Caco-2 (cell line): ENCODE data around the gene CLK4. TPM values are rescaled to one million over a fixed set of nuclear protein-coding genes. Genes with fewer than 3 reads are reported as not detected.

Source experiments
- BruUV-seq: library from RNA; stranded (reverse); fragments of 400-500 nt; replicated peaks from 2 replicates; lab custom pipeline; 2021; lab: Mats Ljungman, UMichigan
- CTCF ChIA-PET: fragments of 300-600 bp; sonication (Branson Sonifier 250); formaldehyde crosslinking; loops from one replicate; lab custom pipeline; 2022; ENCODE audit warnings: antibody characterized with exemption; lab: Charles Lee
- POLR2A ChIA-PET: fragments of 300-600 bp; sonication (Branson Sonifier 250); formaldehyde crosslinking; loops from one replicate; lab custom pipeline; 2022; ENCODE audit warnings: antibody characterized with exemption; lab: Charles Lee
- DNase-seq, 2 experiments: peaks; one replicate each; pipeline versions ENCODE4 v3.0.0 to v3.0.0-alpha.2; 2020 to 2022
- H3K27me3 ChIP-seq: replicated peaks from 2 replicates; pipeline ENCODE4 v1.6.0; 2011; ENCODE audit warnings: low read length; ENCODE audit not compliant: control insufficient read depth, insufficient read depth
- H3K36me3 ChIP-seq: 2 replicates; pipeline ENCODE4 v1.5.1; 2011; ENCODE audit warnings: low read length; ENCODE audit not compliant: control insufficient read depth, insufficient read depth
- H3K4me1 ChIP-seq: fragments of 250-450 bp; sonication (Bioruptor Pico); 2 replicates; pipeline ENCODE4 v1.5.1; 2020; ENCODE audit warnings: mild to moderate bottlenecking
- H3K4me3 ChIP-seq: 2 replicates; pipeline ENCODE4 v1.5.1; 2011; ENCODE audit warnings: low read depth, mild to moderate bottlenecking, control low read depth, low read length
- H3K9me3 ChIP-seq: fragments of 250-450 bp; sonication (Bioruptor Pico); 2 replicates; pipeline ENCODE4 v1.5.1; 2020; ENCODE audit warnings: mild to moderate bottlenecking, moderate library complexity
- H3K27ac Mint-ChIP-seq: one replicate; pipeline ENCODE4 v1.8.0; 2022; ENCODE audit warnings: mixed read lengths; ENCODE audit not compliant: unreplicated experiment
- H3K27me3 Mint-ChIP-seq: one replicate; pipeline ENCODE4 v1.8.0; 2022; ENCODE audit warnings: mixed read lengths; ENCODE audit not compliant: insufficient read depth, unreplicated experiment
- H3K36me3 Mint-ChIP-seq: one replicate; pipeline ENCODE4 v1.8.0; 2022; ENCODE audit warnings: mild to moderate bottlenecking, mixed read lengths; ENCODE audit not compliant: insufficient read depth, unreplicated experiment
- H3K4me1 Mint-ChIP-seq: one replicate; pipeline ENCODE4 v1.8.0; 2022; ENCODE audit warnings: low read depth, mixed read lengths; ENCODE audit not compliant: unreplicated experiment
- H3K4me3 Mint-ChIP-seq: one replicate; pipeline ENCODE4 v1.8.0; 2022; ENCODE audit warnings: mild to moderate bottlenecking, moderate library complexity, mixed read lengths; ENCODE audit not compliant: unreplicated experiment
- H3K9me3 Mint-ChIP-seq: one replicate; pipeline ENCODE4 v1.8.0; 2022; ENCODE audit warnings: mixed read lengths; ENCODE audit not compliant: unreplicated experiment
- CTCF ChIP-seq, 2 experiments: fragments of 200-600 bp in 1 of 2; IDR thresholded peaks; 1 replicate in 1 of 2; 2 replicates in 1 of 2; pipeline versions ENCODE4 v1.5.1 to v1.8.0; 2011 to 2022; ENCODE audit warnings: antibody characterized with exemption in 1 of 2, control low read depth in 1 of 2, inconsistent platforms in 1 of 2, low read depth in 1 of 2, low read length in 1 of 2, mild to moderate bottlenecking in 1 of 2, moderate library complexity in 1 of 2; ENCODE audit not compliant: insufficient read depth in 1 of 2, severe bottlenecking in 1 of 2, unreplicated experiment in 1 of 2
- intact Hi-C: fragments of 100-400 bp; cut with micrococcal nuclease; formaldehyde crosslinking; loops from one replicate; pipeline ENCODE4 v1.10.0; 2022; ENCODE audit not compliant: unreplicated experiment
- total RNA-seq: library from RNA; stranded (reverse); gene quantifications from 2 replicates; pipeline ENCODE4 v1.2.3, GENCODE V29; 2022

CLK4 gene
- total RNA-seq, 1 experiment from 2014 or later: 26.5 TPM

DNA sequence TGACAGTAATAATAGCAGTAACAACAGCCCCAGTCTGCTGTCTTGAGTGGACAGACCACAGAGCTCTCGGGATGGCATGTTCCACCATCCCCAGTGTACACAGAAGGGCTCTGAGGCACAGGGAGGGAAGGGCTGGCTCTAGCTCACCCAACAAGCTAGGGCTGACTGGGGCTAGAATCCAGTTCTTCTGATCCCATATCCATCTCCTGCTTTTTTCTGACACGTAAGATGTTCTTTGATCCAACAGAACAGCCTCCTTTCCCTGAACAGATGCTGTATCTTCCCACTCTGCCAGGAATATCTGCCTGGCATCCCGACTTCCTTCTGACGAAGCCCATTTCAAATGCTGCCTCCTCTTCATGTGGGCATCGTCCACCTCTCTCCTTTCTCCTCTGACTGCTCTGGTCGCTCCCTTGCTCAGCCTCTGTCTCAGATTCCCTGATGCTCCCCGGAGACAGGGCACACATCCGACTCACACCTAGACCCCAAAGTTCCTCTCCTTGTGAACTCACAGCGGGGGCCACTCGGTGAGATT lies 43.6 kb upstream of the CLK4 start:
- no TSS peak for BruUV-seq

DNA sequence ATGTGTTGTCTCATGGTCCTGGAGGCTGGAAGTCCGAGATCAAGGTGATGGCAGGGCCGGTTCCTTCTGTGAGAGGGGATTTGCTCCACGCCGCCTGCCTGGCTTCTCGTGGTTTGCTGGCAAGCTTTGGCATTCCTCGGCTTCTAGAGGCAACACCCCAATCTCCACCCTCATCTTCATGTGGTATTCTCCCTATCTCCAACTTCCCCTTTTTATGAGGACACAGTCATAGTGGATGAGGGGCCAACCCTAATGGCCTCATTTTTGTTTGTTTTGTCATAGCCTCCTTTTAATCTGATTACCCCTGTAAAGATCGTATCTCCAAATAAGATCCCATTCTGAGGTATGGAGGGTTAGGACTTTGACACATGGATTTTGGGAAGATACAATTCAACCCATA lies 41.7 kb upstream of the CLK4 start:
- no peaks in the 10 kb centered on the region for H3K27me3 ChIP-seq
- no peak overlapping the region for H3K4me3 ChIP-seq
- ChIA-PET POLR2A (no interaction called here), CTCF (no interaction called here)
- Mint-ChIP-seq H3K4me1 (no peaks in the 10 kb centered on the region), H3K27ac (no peak overlapping the region), H3K36me3 (peaks cover 12% of the 10 kb centered on the region), H3K9me3 (peaks cover 64% of the 10 kb centered on the region), H3K27me3 (peaks cover 3% of the 10 kb centered on the region), H3K4me3 (no peak overlapping the region)
- no TSS peak for BruUV-seq
- intact Hi-C loops: no loop called here
- H3K9me3 ChIP-seq: peaks cover 25% of the 10 kb centered on the region
- H3K36me3 ChIP-seq: no peaks in the 10 kb centered on the region
- peaks cover 2% of the 10 kb centered on the region; the same call in 1 of the 2 replicates for H3K4me1 ChIP-seq
- no peak for TF ChIP-seq CTCF (IDR thresholded peaks at IDR 0.05; ENCODE audit: insufficient read depth in 1 of 2, low read depth in 1 of 2, low read length in 1 of 2, severe bottlenecking in 1 of 2, unreplicated experiment in 1 of 2)
- no peak for DNase-seq

More for the DNA sequence above, 43.6 kb upstream of the CLK4 start:
- Histone ChIP-seq H3K36me3 (no peaks in the 10 kb centered on the region), H3K27me3 (no peaks in the 10 kb centered on the region), H3K9me3 (peaks cover 28% of the 10 kb centered on the region), H3K4me3 (no peak overlapping the region), H3K4me1 (peaks cover 16% of the 10 kb centered on the region)
- no peaks in the 10 kb centered on the region for H3K4me1 Mint-ChIP-seq
- CTCF ChIA-PET: no interaction called here
- H3K4me3 Mint-ChIP-seq: no peak overlapping the region
- H3K9me3 Mint-ChIP-seq: peaks cover 72% of the 10 kb centered on the region
- POLR2A ChIA-PET: no interaction called here
- intact Hi-C loops: no loop called here
- peaks cover 6% of the 10 kb centered on the region for H3K36me3 Mint-ChIP-seq
- TF ChIP-seq CTCF (IDR thresholded peaks at IDR 0.05; ENCODE audit: insufficient read depth in 1 of 2, low read depth in 1 of 2, low read length in 1 of 2, severe bottlenecking in 1 of 2, unreplicated experiment in 1 of 2): no peak
- no peak for DNase-seq
- H3K27me3 Mint-ChIP-seq: peaks cover 3% of the 10 kb centered on the region
- no peak overlapping the region for H3K27ac Mint-ChIP-seq

GRCh38 chr5:178667688-178668087 lies 40.8 kb upstream of the CLK4 start:
- H3K4me1 Mint-ChIP-seq: no peaks in the 10 kb centered on the region
- H3K4me3 Mint-ChIP-seq: no peak overlapping the region
- peaks cover 3% of the 10 kb centered on the region for H3K27me3 Mint-ChIP-seq
- Histone ChIP-seq H3K27me3 (no peaks in the 10 kb centered on the region), H3K9me3 (peaks cover 18% of the 10 kb centered on the region), H3K36me3 (no peaks in the 10 kb centered on the region), H3K4me1 (no peaks in the 10 kb centered on the region), H3K4me3 (no peak overlapping the region)
- no peak overlapping the region for H3K27ac Mint-ChIP-seq
- H3K9me3 Mint-ChIP-seq: peaks cover 56% of the 10 kb centered on the region
- BruUV-seq: no TSS peak
- intact Hi-C loops: no loop called here
- ChIA-PET POLR2A (no interaction called here), CTCF (no interaction called here)
- H3K36me3 Mint-ChIP-seq: peaks cover 12% of the 10 kb centered on the region
- no peak for TF ChIP-seq CTCF (IDR thresholded peaks at IDR 0.05; ENCODE audit: insufficient read depth in 1 of 2, low read depth in 1 of 2, low read length in 1 of 2, severe bottlenecking in 1 of 2, unreplicated experiment in 1 of 2)
- no peak for DNase-seq
